ENCODE measurements around the gene EXD2. TPM values are rescaled to one million over a fixed set of nuclear protein-coding genes. Genes with fewer than 3 reads are reported as not detected.

The EXD2 gene
- total RNA-seq, 4 donors from 2014 or later = 18.2 to 22.0 (median 21.1) TPM

- no peak for TF ChIP-seq CTCF (IDR thresholded peaks at IDR 0.05; ENCODE audit: low read depth)
These were observed 92.9 kb downstream of the EXD2 start for GRCh38 chr14:69284170-69284569.

GRCh38 chr14:69285661-69286255 is 94.5 kb downstream of the EXD2 start:
- no peak for TF ChIP-seq CTCF (IDR thresholded peaks at IDR 0.05; ENCODE audit: low read depth)

- no peak for TF ChIP-seq CTCF (IDR thresholded peaks at IDR 0.05; ENCODE audit: low read depth)
These were observed 96.1 kb downstream of the EXD2 start for GRCh38 chr14:69287098-69288010.

- no peak for TF ChIP-seq CTCF (IDR thresholded peaks at IDR 0.05; ENCODE audit: low read depth)
These were observed 96.9 kb downstream of the EXD2 start for GRCh38 chr14:69288011-69288771.

- TF ChIP-seq CTCF (IDR thresholded peaks at IDR 0.05; ENCODE audit: low read depth) = no peak
These were observed 97.8 kb downstream of the EXD2 start for GRCh38 chr14:69288956-69289705.

GRCh38 chr14:69289811-69290520 is 98.7 kb downstream of the EXD2 start:
- no peak for TF ChIP-seq CTCF (IDR thresholded peaks at IDR 0.05; ENCODE audit: low read depth)
